ENCODE data around the gene ZNF764.
"Not testable (repeated sequence)": the region's sequence is repeated elsewhere in the genome, so short reads cannot be mapped to it uniquely, and the experiment has no call there.

Gene ZNF764

GRCh38 chr16:30543067-30543466 is 15.1 kb downstream of the ZNF764 start:
- no peak for DNase-seq

- no peak for DNase-seq
Observed at GRCh38 chr16:30541502-30542329, 16.5 kb downstream of the ZNF764 start.

GRCh38 chr16:30540916-30541464 is 17.2 kb downstream of the ZNF764 start:
- not testable (repeated sequence) for DNase-seq

- not testable (repeated sequence) for DNase-seq
Observed at GRCh38 chr16:30539986-30540526, 18.1 kb downstream of the ZNF764 start.

- no peak for DNase-seq
Observed at GRCh38 chr16:30539000-30539964, 18.9 kb downstream of the ZNF764 start.

GRCh38 chr16:30536391-30537024 is 21.7 kb downstream of the ZNF764 start:
- not testable (repeated sequence) for DNase-seq

- peak; percentile 46 for DNase-seq
Observed at GRCh38 chr16:30535777-30536190, 22.4 kb downstream of the ZNF764 start.

- peak; percentile 27 for DNase-seq
Observed at GRCh38 chr16:30535106-30535776, 22.9 kb downstream of the ZNF764 start.

GRCh38 chr16:30534368-30535105 is 23.6 kb downstream of the ZNF764 start, which contains the start of gene ZNF747:
Gene ZNF747 (minus strand): TSS chr16:30534858. CDS start chr16:30534679, 179 bp downstream.
- peak; percentile 89 for DNase-seq

GRCh38 chr16:30533748-30534367 is 24.3 kb downstream of the ZNF764 start:
- no peak for DNase-seq

- DNase-seq: no peak
Observed at GRCh38 chr16:30533146-30533522, 25.0 kb downstream of the ZNF764 start.

GRCh38 chr16:30532285-30533145 is 25.7 kb downstream of the ZNF764 start:
- DNase-seq: no peak

GRCh38 chr16:30530163-30531037 is 27.8 kb downstream of the ZNF764 start:
- DNase-seq: no peak

GRCh38 chr16:30528799-30529457 is 29.2 kb downstream of the ZNF764 start:
- DNase-seq: no peak

- no peak for DNase-seq
Observed at GRCh38 chr16:30527635-30528178, 30.5 kb downstream of the ZNF764 start.

GRCh38 chr16:30526823-30527634 is 31.1 kb downstream of the ZNF764 start:
- peak; percentile 89 for DNase-seq

All from activated gamma-delta T cell treated with Interleukin-2 at 50 U/mL for 16 hours (primary cell).